Endothelial cell (in vitro differentiated cells): ENCODE results near the gene CCSAP. TPM values are rescaled to one million over a fixed set of nuclear protein-coding genes. Genes with fewer than 3 reads are reported as not detected.
"Not testable (repeated sequence)": the region's sequence is repeated elsewhere in the genome, so short reads cannot be mapped to it uniquely, and the experiment has no call there.

ENCODE experiments used
- DNase-seq: peaks from one replicate; pipeline ENCODE4 v3.0.0; 2021; ENCODE audit warnings: low spot score
- H3K27ac Mint-ChIP-seq: one replicate; pipeline ENCODE4 v1.8.0; 2021; ENCODE audit warnings: mixed read lengths, inconsistent platforms; ENCODE audit not compliant: unreplicated experiment
- H3K27me3 Mint-ChIP-seq: one replicate; pipeline ENCODE4 v1.8.0; 2021; ENCODE audit warnings: mild to moderate bottlenecking, moderate library complexity, mixed read lengths, inconsistent platforms; ENCODE audit not compliant: unreplicated experiment
- H3K36me3 Mint-ChIP-seq: one replicate; pipeline ENCODE4 v1.8.0; 2021; ENCODE audit warnings: mild to moderate bottlenecking, low read depth, mixed read lengths, inconsistent platforms; ENCODE audit not compliant: unreplicated experiment
- H3K4me1 Mint-ChIP-seq: one replicate; pipeline ENCODE4 v1.8.0; 2021; ENCODE audit warnings: mild to moderate bottlenecking, mixed read lengths, inconsistent platforms; ENCODE audit not compliant: unreplicated experiment
- H3K4me3 Mint-ChIP-seq: one replicate; pipeline ENCODE4 v1.8.0; 2021; ENCODE audit warnings: mild to moderate bottlenecking, mixed read lengths, inconsistent platforms; ENCODE audit not compliant: unreplicated experiment
- H3K9me3 Mint-ChIP-seq: one replicate; pipeline ENCODE4 v1.8.0; 2021; ENCODE audit warnings: mixed read lengths, inconsistent platforms; ENCODE audit not compliant: unreplicated experiment
- CTCF ChIP-seq: fragments of 200-600 bp; sonication (generic); IDR thresholded peaks from one replicate; pipeline ENCODE4 v1.5.0; 2021; ENCODE audit warnings: antibody characterized with exemption; ENCODE audit not compliant: unreplicated experiment
- total RNA-seq: library from RNA; stranded (reverse); fragmentation: NEBNext Ultra II Directional; extraction: Animal tissue kit (Norgen Biotek cat#: 25700); gene quantifications from one replicate; pipeline ENCODE4 v1.2.1, GENCODE V29; 2021; ENCODE audit not compliant: unreplicated experiment

The CCSAP gene
- total RNA-seq, 1 donor from 2014 or later = 6.7 TPM

GRCh38 chr1:229379846-229380245, 37.0 kb upstream of the CCSAP start:
- H3K9me3 Mint-ChIP-seq = no peaks in the 10 kb centered on the region
- no peak overlapping the region for H3K4me3 Mint-ChIP-seq
- no peaks in the 10 kb centered on the region for H3K36me3 Mint-ChIP-seq
- no peak for TF ChIP-seq CTCF
- H3K27me3 Mint-ChIP-seq = peaks cover 1% of the 10 kb centered on the region
- H3K27ac Mint-ChIP-seq = no peak overlapping the region
- DNase-seq = no peak
- H3K4me1 Mint-ChIP-seq = no peaks in the 10 kb centered on the region

- Mint-ChIP-seq H3K27ac (no peak overlapping the region), H3K4me1 (no peaks in the 10 kb centered on the region), H3K9me3 (no peaks in the 10 kb centered on the region), H3K36me3 (no peaks in the 10 kb centered on the region), H3K4me3 (no peak overlapping the region), H3K27me3 (peaks cover 1% of the 10 kb centered on the region)
- no peak for DNase-seq
- no peak for TF ChIP-seq CTCF
Measured at GRCh38 chr1:229378586-229379367, 35.9 kb upstream of the CCSAP start.

GRCh38 chr1:229378035-229378434, 35.2 kb upstream of the CCSAP start:
- not testable (repeated sequence) for H3K36me3 Mint-ChIP-seq, H3K27me3 Mint-ChIP-seq, DNase-seq, H3K9me3 Mint-ChIP-seq, H3K4me1 Mint-ChIP-seq, H3K27ac Mint-ChIP-seq, H3K4me3 Mint-ChIP-seq

- Mint-ChIP-seq H3K9me3 (no peaks in the 10 kb centered on the region), H3K27ac (no peak overlapping the region), H3K27me3 (peaks cover 1% of the 10 kb centered on the region), H3K4me1 (no peaks in the 10 kb centered on the region), H3K36me3 (no peaks in the 10 kb centered on the region), H3K4me3 (no peak overlapping the region)
- DNase-seq = no peak
- no peak for TF ChIP-seq CTCF
Measured at GRCh38 chr1:229377429-229377828, 34.6 kb upstream of the CCSAP start.

GRCh38 chr1:229376521-229376920, 33.7 kb upstream of the CCSAP start:
- H3K9me3 Mint-ChIP-seq = no peaks in the 10 kb centered on the region
- no peak overlapping the region for H3K4me3 Mint-ChIP-seq
- no peaks in the 10 kb centered on the region for H3K36me3 Mint-ChIP-seq
- no peak for TF ChIP-seq CTCF
- no peaks in the 10 kb centered on the region for H3K4me1 Mint-ChIP-seq
- DNase-seq = no peak
- H3K27ac Mint-ChIP-seq = no peak overlapping the region
- H3K27me3 Mint-ChIP-seq = no peaks in the 10 kb centered on the region
